GM10847 (cell line): ENCODE data around the gene LDLRAD3.

Source experiments
- POLR2A ChIP-seq: IDR thresholded peaks from 2 replicates; pipeline ENCODE4 v1.6.1; 2011; ENCODE audit not compliant: insufficient read length; ENCODE audit errors: extremely low read depth

Gene LDLRAD3

DNA sequence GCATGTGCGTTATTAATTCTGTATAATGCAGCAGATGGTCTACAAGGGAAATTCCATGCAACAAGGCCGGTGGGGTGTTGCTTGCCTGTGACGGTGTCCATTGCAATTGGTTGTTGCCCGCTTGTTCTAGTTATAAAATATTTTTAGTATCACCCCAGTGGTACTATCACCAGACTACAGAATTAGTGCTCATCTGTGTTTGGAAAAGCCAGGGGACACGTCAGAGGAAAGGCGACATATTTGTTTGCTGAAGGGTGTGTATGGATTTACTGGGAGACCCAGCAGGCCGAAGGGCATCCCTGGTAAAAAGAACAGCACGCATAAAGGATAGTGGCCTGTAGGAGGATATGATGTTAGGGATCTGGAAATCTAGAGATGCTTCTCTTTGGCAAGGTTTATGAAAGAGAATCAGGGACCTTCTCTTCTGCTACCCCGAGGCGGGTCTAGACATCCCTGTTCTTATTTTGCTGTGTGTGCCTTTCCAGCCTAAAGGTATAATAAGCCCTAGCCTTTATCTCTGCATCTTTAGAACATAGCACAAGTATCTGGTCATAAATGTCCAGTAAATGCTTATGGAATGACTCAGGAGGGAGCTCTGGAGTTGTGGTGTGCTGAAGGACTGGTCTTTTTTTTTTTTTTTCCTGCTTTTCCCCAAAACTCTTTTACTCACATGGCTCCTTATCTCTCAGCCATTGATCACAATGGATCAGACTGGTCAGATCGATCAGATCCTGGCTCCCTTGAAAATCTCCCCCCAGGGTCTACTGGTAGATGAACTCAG is 90.9 kb downstream of the LDLRAD3 start:
- no peak for TF ChIP-seq POLR2A

- no peak for TF ChIP-seq POLR2A
These were observed 91.6 kb downstream of the LDLRAD3 start for GRCh38 chr11:36035454-36035853.

DNA sequence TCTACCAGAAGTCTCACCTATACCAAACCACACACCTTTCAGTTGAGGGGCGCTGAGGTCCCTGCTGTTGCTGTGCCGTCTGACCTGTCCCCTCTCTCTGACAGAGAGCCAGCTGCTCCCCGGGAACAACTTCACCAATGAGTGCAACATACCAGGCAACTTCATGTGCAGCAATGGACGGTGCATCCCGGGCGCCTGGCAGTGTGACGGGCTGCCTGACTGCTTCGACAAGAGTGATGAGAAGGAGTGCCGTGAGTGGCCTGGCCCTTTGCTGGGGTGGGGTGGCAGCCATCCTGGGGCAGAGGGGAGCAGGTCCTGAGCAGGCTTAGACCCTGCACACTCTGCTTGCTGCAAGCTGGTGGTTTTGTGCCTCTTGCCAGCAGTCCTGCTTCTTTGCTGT is 92.1 kb downstream of the LDLRAD3 start:
- no peak for TF ChIP-seq POLR2A

GRCh38 chr11:36037031-36037430 is 93.2 kb downstream of the LDLRAD3 start:
- TF ChIP-seq POLR2A = no peak

- no peak for TF ChIP-seq POLR2A
These were observed 94.7 kb downstream of the LDLRAD3 start for GRCh38 chr11:36038541-36038940.

GRCh38 chr11:36039471-36039870 is 95.6 kb downstream of the LDLRAD3 start:
- TF ChIP-seq POLR2A = no peak

DNA sequence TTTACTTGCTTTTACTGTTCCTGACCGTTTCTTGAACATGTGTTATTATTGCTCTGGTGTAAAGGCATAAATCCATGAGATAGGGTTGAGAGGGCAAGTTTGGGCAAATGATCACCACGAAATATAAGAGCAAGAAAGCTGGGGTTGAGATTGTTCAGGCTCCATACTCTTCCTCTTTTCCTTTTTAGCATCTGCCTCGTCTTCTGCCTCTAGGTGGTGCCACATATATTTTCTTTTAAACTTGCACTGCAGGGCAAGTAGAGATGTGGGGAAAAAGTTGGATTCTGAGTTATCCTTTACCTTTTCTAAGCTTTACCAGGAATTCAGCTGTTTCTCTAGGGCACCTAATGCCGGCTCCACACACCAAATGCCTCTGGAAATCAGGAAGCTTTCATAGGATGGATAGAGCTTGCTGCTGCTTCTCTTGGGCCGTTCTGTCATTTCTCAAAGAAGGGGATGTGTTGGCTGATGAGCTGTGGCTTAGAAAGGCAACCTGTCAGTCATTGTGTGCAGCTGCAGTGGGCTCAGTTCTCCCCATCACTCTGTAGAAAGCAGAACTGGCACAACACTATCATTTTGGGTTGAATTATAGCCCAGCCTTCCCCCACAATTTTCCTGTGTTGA is 98.2 kb downstream of the LDLRAD3 start:
- TF ChIP-seq POLR2A = no peak

DNA sequence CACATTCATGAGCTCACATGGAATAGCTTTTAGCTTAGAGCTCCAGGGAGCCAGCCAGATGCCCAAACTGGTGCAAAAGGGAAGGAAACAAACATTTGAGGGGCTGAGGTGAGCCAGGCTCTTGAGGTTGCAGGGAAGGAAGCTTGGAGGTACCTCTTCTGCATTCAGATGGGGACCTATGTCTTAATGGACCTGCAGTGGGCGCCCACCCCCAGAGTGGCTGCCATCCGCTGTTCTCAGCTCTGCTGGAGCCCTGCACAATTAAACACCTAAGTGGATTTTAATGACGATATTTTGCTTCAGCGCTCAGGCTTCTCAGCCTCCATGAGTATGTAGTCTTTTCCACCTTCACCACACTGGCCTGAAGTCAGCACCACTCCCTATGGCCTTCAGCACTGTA is 100.8 kb downstream of the LDLRAD3 start:
- TF ChIP-seq POLR2A = no peak

DNA sequence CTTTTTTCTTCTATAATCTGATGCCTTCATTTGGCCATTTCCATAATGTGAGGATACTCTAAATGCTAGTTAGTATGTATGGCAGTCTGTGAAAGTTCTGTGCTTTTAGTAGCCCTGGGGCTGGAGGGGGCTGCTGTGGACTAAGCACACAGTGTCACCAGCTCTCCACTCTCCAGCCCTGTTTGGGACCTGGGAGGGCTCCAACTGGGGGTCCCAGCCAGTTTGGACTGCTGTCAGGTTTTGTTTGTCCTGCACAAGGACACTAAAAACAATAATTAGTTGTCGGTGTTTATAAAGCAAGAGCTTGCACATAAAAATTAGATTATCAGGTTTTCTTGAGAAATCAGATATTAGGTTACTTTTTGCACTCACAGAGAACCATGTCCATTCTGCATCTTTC is 103.1 kb downstream of the LDLRAD3 start:
- TF ChIP-seq POLR2A = no peak

DNA sequence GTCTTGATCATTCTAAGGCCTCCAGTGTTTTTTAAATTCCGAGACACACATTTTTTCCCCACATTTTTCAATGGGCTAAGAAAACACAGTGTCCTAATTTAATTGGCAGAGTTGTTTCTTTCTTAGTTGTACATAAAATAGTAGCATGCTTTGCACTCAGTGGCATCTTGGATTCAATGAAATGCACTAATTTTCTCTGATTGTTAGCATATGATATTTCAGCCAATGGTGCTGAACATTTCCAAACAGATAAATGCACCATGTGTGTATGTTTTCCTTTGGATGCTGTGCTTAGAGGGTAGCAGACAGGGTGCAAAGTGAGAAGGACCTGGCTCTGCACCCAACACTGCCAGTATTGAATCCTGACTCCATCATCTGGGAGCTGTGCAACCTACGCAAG is 103.5 kb downstream of the LDLRAD3 start:
- TF ChIP-seq POLR2A = no peak

- no peak for TF ChIP-seq POLR2A
These were observed 104.8 kb downstream of the LDLRAD3 start for GRCh38 chr11:36048496-36049247.

- no peak for TF ChIP-seq POLR2A
These were observed 107.6 kb downstream of the LDLRAD3 start for GRCh38 chr11:36051235-36052144.

GRCh38 chr11:36053281-36053680 is 109.4 kb downstream of the LDLRAD3 start:
- TF ChIP-seq POLR2A = no peak

DNA sequence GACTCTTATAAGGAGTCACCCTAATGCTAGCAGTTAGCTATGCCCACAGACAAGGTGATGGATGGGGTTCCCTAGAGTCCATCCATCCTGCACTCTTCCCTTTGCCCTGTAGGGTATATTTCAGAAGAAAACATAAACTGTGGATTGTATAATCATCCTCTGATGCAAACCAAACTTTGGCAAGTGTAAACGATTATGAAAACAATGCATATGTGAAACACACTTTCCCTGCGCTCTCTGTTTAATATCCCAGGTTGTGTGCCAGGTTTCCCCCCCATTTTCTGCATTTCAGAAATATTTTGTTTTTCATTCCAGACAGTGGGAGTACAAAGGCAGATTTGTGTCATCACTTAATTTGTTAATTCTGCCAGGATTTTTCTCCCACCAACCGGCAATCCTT is 110.0 kb downstream of the LDLRAD3 start:
- TF ChIP-seq POLR2A = no peak

- TF ChIP-seq POLR2A = no peak
These were observed 110.8 kb downstream of the LDLRAD3 start for GRCh38 chr11:36054628-36055027.
